ENCODE data around the gene MANEA. TPM values are rescaled to one million over a fixed set of nuclear protein-coding genes. Genes with fewer than 3 reads are reported as not detected.
"Not testable (repeated sequence)": the region's sequence is repeated elsewhere in the genome, so short reads cannot be mapped to it uniquely, and the experiment has no call there.

MANEA gene
- total RNA-seq, result 23.9 TPM

GRCh38 chr6:95577304-95578105, at the start of gene MANEA:
TSS of gene MANEA (plus strand) at chr6:95577535. CDS start at chr6:95586440, 8,905 bp downstream.
- peak; percentile 89 for ATAC-seq

GRCh38 chr6:95529762-95530161, 47.6 kb upstream of the MANEA start:
- ATAC-seq (no peak), DNase-seq (ENCODE audit: low spot score) (no peak)

More at GRCh38 chr6:95577304-95578105, at the start of gene MANEA:
- DNase-seq (ENCODE audit: low spot score), result peak; percentile 88

- DNase-seq (ENCODE audit: low spot score) (no peak), ATAC-seq (no peak)
Observed at GRCh38 chr6:95530176-95530819, 47.0 kb upstream of the MANEA start.

GRCh38 chr6:95543798-95544197, 33.5 kb upstream of the MANEA start:
- peak; percentile 55 for ATAC-seq

GRCh38 chr6:95544517-95545225, 32.7 kb upstream of the MANEA start:
- ATAC-seq, result peak; percentile 66
- no peak for DNase-seq (ENCODE audit: low spot score)

More at GRCh38 chr6:95543798-95544197, 33.5 kb upstream of the MANEA start:
- no peak for DNase-seq (ENCODE audit: low spot score)

- DNase-seq (ENCODE audit: low spot score) (peak; percentile 48), ATAC-seq (peak; percentile 78)
Observed at GRCh38 chr6:95545226-95545625, 32.1 kb upstream of the MANEA start.

GRCh38 chr6:95545686-95546085, 31.6 kb upstream of the MANEA start:
- DNase-seq (ENCODE audit: low spot score) (no peak), ATAC-seq (no peak)

- ATAC-seq, result no peak
- no peak for DNase-seq (ENCODE audit: low spot score)
Observed at GRCh38 chr6:95546148-95546547, 31.2 kb upstream of the MANEA start.

- DNase-seq (ENCODE audit: low spot score), result no peak
- no peak for ATAC-seq
Observed at GRCh38 chr6:95547043-95547442, 30.3 kb upstream of the MANEA start.

GRCh38 chr6:95548188-95548786, 29.0 kb upstream of the MANEA start:
- ATAC-seq (no peak), DNase-seq (ENCODE audit: low spot score) (no peak)

- peak; percentile 58 for DNase-seq (ENCODE audit: low spot score)
Observed at GRCh38 chr6:95551678-95552324, 25.5 kb upstream of the MANEA start.

GRCh38 chr6:95553880-95554279, 23.5 kb upstream of the MANEA start:
- ATAC-seq (no peak), DNase-seq (ENCODE audit: low spot score) (no peak)

More at GRCh38 chr6:95551678-95552324, 25.5 kb upstream of the MANEA start:
- peak; percentile 95 for ATAC-seq

- ATAC-seq; DNase-seq (ENCODE audit: low spot score): not testable (repeated sequence)
Observed at GRCh38 chr6:95560956-95561355, 16.4 kb upstream of the MANEA start.

GRCh38 chr6:95569560-95569959, 7.8 kb upstream of the MANEA start:
- DNase-seq (ENCODE audit: low spot score), result no peak
- ATAC-seq, result peak; percentile 72

- ATAC-seq (no peak), DNase-seq (ENCODE audit: low spot score) (no peak)
Observed at GRCh38 chr6:95572098-95572497, 5.2 kb upstream of the MANEA start.

GRCh38 chr6:95574811-95575210, 2.5 kb upstream of the MANEA start:
- ATAC-seq (peak; percentile 12), DNase-seq (ENCODE audit: low spot score) (no peak)

- no peak for DNase-seq (ENCODE audit: low spot score)
- ATAC-seq, result no peak
Observed at GRCh38 chr6:95576218-95576997, 927 bp upstream of the MANEA start.

GRCh38 chr6:95576998-95577303, 384 bp upstream of the MANEA start:
- ATAC-seq (no peak), DNase-seq (ENCODE audit: low spot score) (no peak)

- DNase-seq (ENCODE audit: low spot score) (no peak), ATAC-seq (peak; percentile 50)
Observed at GRCh38 chr6:95578106-95578410, 723 bp downstream of the MANEA start.

- no peak for ATAC-seq
- no peak for DNase-seq (ENCODE audit: low spot score)
Observed at GRCh38 chr6:95581073-95581472, 3.7 kb downstream of the MANEA start.
